ENCODE measurements around the gene ATP6V0B. TPM values are rescaled to one million over a fixed set of nuclear protein-coding genes. Genes with fewer than 3 reads are reported as not detected.

ATP6V0B gene
- total RNA-seq, 4 donors from 2014 or later = 87.5 to 218 (median 122) TPM

DNA sequence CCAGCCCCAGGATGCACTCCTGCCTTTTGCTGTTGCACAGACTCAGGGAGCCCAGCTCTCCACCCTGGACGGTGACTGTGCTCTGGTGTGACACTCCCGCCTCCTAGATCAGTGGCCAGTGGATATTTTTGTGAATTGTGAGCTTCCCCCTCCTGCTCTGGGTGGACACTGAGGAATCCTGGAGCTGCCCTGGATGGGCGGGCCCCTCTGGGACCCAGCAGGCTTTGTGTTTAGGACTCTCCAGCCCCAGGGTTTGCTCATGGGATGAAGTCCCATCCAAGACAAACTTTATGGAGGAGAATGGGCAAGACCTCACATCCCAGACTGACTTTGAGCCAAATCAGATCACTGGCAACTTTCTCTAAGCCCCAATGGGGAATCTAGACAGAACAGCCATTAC, 40.4 kb downstream of the ATP6V0B start:
- no peaks in the 10 kb centered on the region for H3K36me3 ChIP-seq
- TF ChIP-seq POLR2A (IDR thresholded peaks at IDR 0.05) = no peak
- TF ChIP-seq, protein P1, sequence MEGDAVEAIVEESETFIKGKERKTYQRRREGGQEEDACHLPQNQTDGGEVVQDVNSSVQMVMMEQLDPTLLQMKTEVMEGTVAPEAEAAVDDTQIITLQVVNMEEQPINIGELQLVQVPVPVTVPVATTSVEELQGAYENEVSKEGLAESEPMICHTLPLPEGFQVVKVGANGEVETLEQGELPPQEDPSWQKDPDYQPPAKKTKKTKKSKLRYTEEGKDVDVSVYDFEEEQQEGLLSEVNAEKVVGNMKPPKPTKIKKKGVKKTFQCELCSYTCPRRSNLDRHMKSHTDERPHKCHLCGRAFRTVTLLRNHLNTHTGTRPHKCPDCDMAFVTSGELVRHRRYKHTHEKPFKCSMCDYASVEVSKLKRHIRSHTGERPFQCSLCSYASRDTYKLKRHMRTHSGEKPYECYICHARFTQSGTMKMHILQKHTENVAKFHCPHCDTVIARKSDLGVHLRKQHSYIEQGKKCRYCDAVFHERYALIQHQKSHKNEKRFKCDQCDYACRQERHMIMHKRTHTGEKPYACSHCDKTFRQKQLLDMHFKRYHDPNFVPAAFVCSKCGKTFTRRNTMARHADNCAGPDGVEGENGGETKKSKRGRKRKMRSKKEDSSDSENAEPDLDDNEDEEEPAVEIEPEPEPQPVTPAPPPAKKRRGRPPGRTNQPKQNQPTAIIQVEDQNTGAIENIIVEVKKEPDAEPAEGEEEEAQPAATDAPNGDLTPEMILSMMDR (IDR thresholded peaks at IDR 0.05) = no peak
- H3K27me3 ChIP-seq = no peaks in the 10 kb centered on the region
- H3K4me1 ChIP-seq = peaks cover 0 to 38% (median 0%) of the 10 kb centered on the region in 4 donors
- H3K9me3 ChIP-seq = no peaks in the 10 kb centered on the region
- H3K4me3 ChIP-seq = no peak overlapping the region
- no peak for DNase-seq
- H3K27ac ChIP-seq = peak overlapping the region in 1 of 4 donors; percentile 57

DNA sequence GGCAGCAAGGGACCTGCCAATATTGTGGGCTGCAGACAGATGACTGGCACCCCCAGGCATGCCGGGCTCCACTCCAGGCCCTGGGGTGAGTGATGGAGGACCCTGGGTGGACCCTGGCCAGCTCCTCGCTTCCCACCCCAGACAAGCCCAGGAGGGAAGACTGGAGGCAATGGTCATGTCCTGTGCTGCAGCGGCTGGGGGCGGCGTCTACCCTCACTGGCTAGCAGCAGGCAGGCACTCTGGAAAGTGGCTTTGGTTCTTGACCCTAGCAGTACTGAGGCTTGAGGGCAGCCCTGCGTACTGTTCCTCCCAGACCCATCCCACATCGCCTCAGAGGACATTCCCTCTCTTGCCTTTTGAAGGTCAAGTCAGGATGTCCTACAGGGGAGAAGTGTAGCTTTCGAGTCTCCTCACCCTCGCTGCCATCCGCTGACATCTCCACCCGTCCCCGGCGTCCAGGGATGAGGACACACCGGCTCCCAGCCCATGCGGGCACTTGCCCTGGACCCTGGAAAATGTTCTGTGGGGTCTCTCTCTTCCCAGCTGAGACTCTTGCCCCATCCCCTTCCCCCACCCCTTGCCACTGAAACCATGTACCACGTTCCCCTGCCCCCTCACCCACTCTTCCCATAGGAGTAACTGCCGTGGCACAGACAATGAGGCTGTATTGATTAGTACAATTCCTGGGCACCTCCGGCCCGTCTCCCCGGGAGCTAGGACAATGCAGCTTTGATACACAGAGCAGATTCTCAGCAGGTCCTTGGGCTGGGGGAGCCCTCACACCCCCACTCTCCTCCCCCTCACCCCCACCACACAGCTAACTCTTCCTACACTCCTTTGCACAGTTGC, 41.5 kb downstream of the ATP6V0B start:
- TF ChIP-seq POLR2A (IDR thresholded peaks at IDR 0.05) = no peak
- TF ChIP-seq, protein P1 (IDR thresholded peaks at IDR 0.05) = no peak
- no peak for DNase-seq
- Histone ChIP-seq H3K4me3 (no peak overlapping the region), H3K4me1 (peaks cover 0 to 38% (median 0%) of the 10 kb centered on the region in 4 donors), H3K9me3 (no peaks in the 10 kb centered on the region), H3K27ac (no peak overlapping the region), H3K36me3 (no peaks in the 10 kb centered on the region), H3K27me3 (no peaks in the 10 kb centered on the region)

DNA sequence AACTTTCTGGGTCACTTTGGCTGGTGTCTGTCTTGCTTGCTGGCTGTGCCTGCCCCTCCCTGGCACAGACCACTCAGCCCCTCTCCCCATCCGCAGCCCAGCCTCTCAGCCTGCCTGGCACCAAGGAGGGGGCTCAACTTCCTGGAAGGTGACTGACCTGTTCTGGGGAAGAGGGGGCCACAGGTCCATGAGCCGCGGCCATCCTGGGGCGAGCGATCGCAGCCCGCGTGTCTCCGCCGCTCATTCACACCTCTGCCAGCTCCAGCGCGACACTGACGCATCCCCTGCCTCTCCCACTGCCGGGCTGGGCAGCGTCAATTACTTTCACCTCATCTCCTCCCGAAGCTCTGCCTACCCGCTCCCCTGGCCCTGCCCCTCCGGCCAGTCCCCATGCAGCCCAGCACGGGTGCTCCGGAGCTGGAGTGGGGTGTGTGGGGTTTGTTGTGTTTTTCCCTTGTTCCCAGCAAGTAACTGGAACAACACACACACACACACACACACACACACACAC, 42.2 kb downstream of the ATP6V0B start:
- no peaks in the 10 kb centered on the region for H3K27me3 ChIP-seq
- H3K27ac ChIP-seq = no peak overlapping the region
- H3K9me3 ChIP-seq = no peaks in the 10 kb centered on the region
- DNase-seq = no peak
- peaks cover 0 to 31% (median 0%) of the 10 kb centered on the region in 4 donors for H3K4me1 ChIP-seq
- no peak overlapping the region for H3K4me3 ChIP-seq
- TF ChIP-seq, protein P1 (IDR thresholded peaks at IDR 0.05) = no peak
- TF ChIP-seq POLR2A (IDR thresholded peaks at IDR 0.05) = no peak
- no peaks in the 10 kb centered on the region for H3K36me3 ChIP-seq

- Histone ChIP-seq H3K27me3 (no peaks in the 10 kb centered on the region), H3K9me3 (no peaks in the 10 kb centered on the region), H3K4me1 (peaks cover 0 to 13% (median 0%) of the 10 kb centered on the region in 4 donors), H3K4me3 (no peak overlapping the region), H3K36me3 (no peaks in the 10 kb centered on the region), H3K27ac (no peak overlapping the region)
- TF ChIP-seq POLR2A (IDR thresholded peaks at IDR 0.05) = no peak
- TF ChIP-seq, protein P1 (IDR thresholded peaks at IDR 0.05) = no peak
- no peak for DNase-seq
Measured at GRCh38 chr1:44019466-44019948, 44.7 kb downstream of the ATP6V0B start.

- no peak overlapping the region for H3K27ac ChIP-seq
- H3K27me3 ChIP-seq = no peaks in the 10 kb centered on the region
- TF ChIP-seq, protein P1 (IDR thresholded peaks at IDR 0.05) = no peak
- no peak for TF ChIP-seq POLR2A (IDR thresholded peaks at IDR 0.05)
- peaks cover 0 to 3% (median 0%) of the 10 kb centered on the region in 4 donors for H3K4me1 ChIP-seq
- H3K36me3 ChIP-seq = no peaks in the 10 kb centered on the region
- DNase-seq = no peak
- no peak overlapping the region for H3K4me3 ChIP-seq
- H3K9me3 ChIP-seq = no peaks in the 10 kb centered on the region
Measured at GRCh38 chr1:44020464-44020863, 45.7 kb downstream of the ATP6V0B start.
